Hepatocyte (in vitro differentiated cells): ENCODE measurements around the gene COL4A1. TPM values are rescaled to one million over a fixed set of nuclear protein-coding genes. Genes with fewer than 3 reads are reported as not detected.

Experiments used
- DNase-seq: peaks from one replicate; pipeline ENCODE4 v3.0.0-alpha.2; 2016; ENCODE audit warnings: low spot score
- H2AFZ ChIP-seq: fragments of 200-600 bp; sonication (generic); 2 replicates; pipeline ENCODE4 v1.6.0; 2016; ENCODE audit warnings: antibody characterized with exemption, mild to moderate bottlenecking
- H3K27ac ChIP-seq: fragments of 200-600 bp; sonication (generic); 2 replicates; pipeline ENCODE4 v1.5.1; 2016; ENCODE audit warnings: mild to moderate bottlenecking
- H3K27me3 ChIP-seq: fragments of 200-600 bp; sonication (generic); 2 replicates; pipeline ENCODE4 v1.6.1; 2016
- H3K36me3 ChIP-seq: fragments of 200-600 bp; sonication (generic); replicated peaks from 2 replicates; pipeline ENCODE4 v1.5.1; 2016; ENCODE audit warnings: low read depth; ENCODE audit not compliant: insufficient read depth
- H3K4me1 ChIP-seq: fragments of 200-600 bp; sonication (generic); 2 replicates; pipeline ENCODE4 v1.5.1; 2016; ENCODE audit warnings: mild to moderate bottlenecking, moderate library complexity; ENCODE audit not compliant: insufficient read depth
- H3K4me2 ChIP-seq: fragments of 200-600 bp; sonication (generic); 2 replicates; pipeline ENCODE4 v1.6.0; 2016
- H3K4me3 ChIP-seq: fragments of 200-600 bp; sonication (generic); 2 replicates; pipeline ENCODE4 v1.5.1; 2016; ENCODE audit warnings: mild to moderate bottlenecking
- H3K79me2 ChIP-seq: fragments of 200-600 bp; sonication (generic); 2 replicates; pipeline ENCODE4 v1.6.0; 2017; ENCODE audit warnings: mild to moderate bottlenecking
- H3K9me2 ChIP-seq: fragments of 200-600 bp; sonication (generic); replicated peaks from 2 replicates; pipeline ENCODE4 v1.6.0; 2017; ENCODE audit warnings: mild to moderate bottlenecking; ENCODE audit not compliant: insufficient read depth
- H3K9me3 ChIP-seq: fragments of 200-600 bp; sonication (generic); 2 replicates; pipeline ENCODE4 v1.5.1; 2016; ENCODE audit warnings: low read depth, mild to moderate bottlenecking
- H4K20me1 ChIP-seq: fragments of 200-600 bp; sonication (generic); 2 replicates; pipeline ENCODE4 v1.6.0; 2016; ENCODE audit warnings: mild to moderate bottlenecking; ENCODE audit not compliant: insufficient read depth, poor library complexity, severe bottlenecking
- CTCF ChIP-seq: fragments of 200-600 bp; sonication (generic); IDR thresholded peaks from 2 replicates; pipeline ENCODE4 v1.5.1; 2016; ENCODE audit warnings: antibody characterized with exemption, mild to moderate bottlenecking; ENCODE audit not compliant: poor library complexity
- EZH2 ChIP-seq: fragments of 200-600 bp; sonication (generic); IDR thresholded peaks from 2 replicates; pipeline ENCODE4 v1.6.1; 2016; ENCODE audit warnings: antibody characterized with exemption, mild to moderate bottlenecking, borderline replicate concordance
- EZH2phosphoT487 ChIP-seq: fragments of 200-600 bp; sonication (generic); IDR thresholded peaks from one replicate; pipeline ENCODE4 v1.6.1; 2018; ENCODE audit warnings: antibody characterized with exemption, mild to moderate bottlenecking, low read depth, moderate library complexity; ENCODE audit not compliant: unreplicated experiment, severe bottlenecking
- WGBS: methylation state at CpG from one replicate; pipeline ENCODE4 v1.1.6; 2016; ENCODE audit warnings: low lambda C conversion rate; ENCODE audit errors: missing lambda C conversion rate; 5-methylcytosine and 5-hydroxymethylcytosine counted together
- polyA plus RNA-seq: library from polyadenylated mRNA; unstranded; fragments of >200 nt; fragmentation: Nextera tagmentation; extraction: Ambion mirVana; gene quantifications from 2 replicates; pipeline ENCODE4 v1.2.1, GENCODE V29; 2016
- total RNA-seq: library from RNA; depleted of rRNA; stranded (reverse); fragments of >200 nt; gene quantifications from 2 replicates; pipeline ENCODE4 v1.2.3, GENCODE V29; 2014

The COL4A1 gene
- total and polyA plus RNA-seq, 2 experiments from 2014 or later, result 138 to 269 TPM

- H3K4me3 ChIP-seq, result no peak overlapping the region
- H3K4me2 ChIP-seq, result no peak overlapping the region
- H3K36me3 ChIP-seq, result no peaks in the 10 kb centered on the region
- H3K9me2 ChIP-seq, result no peaks in the 10 kb centered on the region
- TF ChIP-seq EZH2, result no peak
- no peak for TF ChIP-seq EZH2phosphoT487
- no peak for TF ChIP-seq CTCF
- no peaks in the 10 kb centered on the region for H4K20me1 ChIP-seq
- no peak overlapping the region for H2AFZ ChIP-seq
- no peak overlapping the region for H3K27ac ChIP-seq
- no peaks in the 10 kb centered on the region for H3K9me3 ChIP-seq
- 86% methylated on average over 11 of the region's 11 CpGs for WGBS
- H3K4me1 ChIP-seq, result peaks cover 5% of the 10 kb centered on the region
- no peak for DNase-seq
- H3K79me2 ChIP-seq, result peaks cover 47% of the 10 kb centered on the region
- H3K27me3 ChIP-seq, result no peaks in the 10 kb centered on the region
These were observed 23.6 kb upstream of the COL4A1 start for GRCh38 chr13:110330491-110331011.

GRCh38 chr13:110329798-110330461, 23.0 kb upstream of the COL4A1 start:
- WGBS, result 86% methylated on average over 21 of the region's 21 CpGs
- Histone ChIP-seq H3K9me3 (no peaks in the 10 kb centered on the region), H4K20me1 (no peaks in the 10 kb centered on the region), H3K4me2 (no peak overlapping the region), H3K27ac (no peak overlapping the region), H3K9me2 (no peaks in the 10 kb centered on the region), H3K79me2 (peaks cover 50% of the 10 kb centered on the region), H3K27me3 (no peaks in the 10 kb centered on the region), H2AFZ (no peak overlapping the region), H3K36me3 (no peaks in the 10 kb centered on the region), H3K4me3 (no peak overlapping the region), H3K4me1 (peaks cover 5% of the 10 kb centered on the region)
- no peak for DNase-seq
- TF ChIP-seq EZH2phosphoT487 (no peak), EZH2 (no peak), CTCF (no peak)

- DNase-seq, result no peak
- H4K20me1 ChIP-seq, result no peaks in the 10 kb centered on the region
- no peaks in the 10 kb centered on the region for H3K9me2 ChIP-seq
- H3K4me1 ChIP-seq, result peaks cover 5% of the 10 kb centered on the region
- no peak for TF ChIP-seq CTCF
- no peak for TF ChIP-seq EZH2phosphoT487
- no peak for TF ChIP-seq EZH2
- no peaks in the 10 kb centered on the region for H3K9me3 ChIP-seq
- no peak overlapping the region for H3K4me2 ChIP-seq
- no peak overlapping the region for H2AFZ ChIP-seq
- H3K79me2 ChIP-seq, result peaks cover 57% of the 10 kb centered on the region
- no peaks in the 10 kb centered on the region for H3K27me3 ChIP-seq
- H3K4me3 ChIP-seq, result no peak overlapping the region
- no peaks in the 10 kb centered on the region for H3K36me3 ChIP-seq
- H3K27ac ChIP-seq, result no peak overlapping the region
- WGBS, result 95% methylated on average over 6 of the region's 6 CpGs
These were observed 22.3 kb upstream of the COL4A1 start for GRCh38 chr13:110329258-110329657.
